ENCODE measurements around the gene COQ5. TPM values are rescaled to one million over a fixed set of nuclear protein-coding genes. Genes with fewer than 3 reads are reported as not detected.
A peak's percentile ranks its signal among the peaks of the same experiment; 100 is the strongest.

The COQ5 gene
- total and polyA plus RNA-seq, 2 donors (not counting 1 experiment from before 2014, with no cell fraction given), result 38.5 to 39.1 TPM

- Histone ChIP-seq H3K4me1 (ENCODE audit: control insufficient read depth, extremely low read depth, insufficient read depth, low read length) (no peaks in the 10 kb centered on the region), H3K9ac (ENCODE audit: insufficient read depth, low read length) (no peak overlapping the region), H3K27ac (ENCODE audit: insufficient read depth, low read length) (no peak overlapping the region), H3K9me3 (ENCODE audit: control insufficient read depth, insufficient read depth, low read depth, low read length) (no peaks in the 10 kb centered on the region), H3K27me3 (ENCODE audit: control insufficient read depth, insufficient read depth, low read length) (no peaks in the 10 kb centered on the region), H4K20me1 (ENCODE audit: control insufficient read depth, extremely low read depth, insufficient read depth, low read length) (no peaks in the 10 kb centered on the region), H3K4me3 (replicated peaks in 1 of 4; ENCODE audit: control extremely low read depth in 1 of 4, insufficient read depth in 1 of 4, low read depth in 3 of 4, low read length in 4 of 4) (no peak overlapping the region), H2AFZ (ENCODE audit: low read length) (no peak overlapping the region), H3K4me2 (ENCODE audit: extremely low read depth, insufficient read depth, low read length) (no peak overlapping the region), H3K36me3 (ENCODE audit: control insufficient read depth, insufficient read depth, low read length) (peaks cover 19% of the 10 kb centered on the region), H3K79me2 (ENCODE audit: control insufficient read depth, insufficient read depth, low read length) (no peaks in the 10 kb centered on the region)
- DNase-seq (ENCODE audit: low read depth in 2 of 2), result peak in 1 of 2 donors; percentile 82
- TF ChIP-seq EZH2 (IDR thresholded peaks at IDR 0.05; ENCODE audit: low read length, missing control alignments), result no peak
- TF ChIP-seq, protein P1, sequence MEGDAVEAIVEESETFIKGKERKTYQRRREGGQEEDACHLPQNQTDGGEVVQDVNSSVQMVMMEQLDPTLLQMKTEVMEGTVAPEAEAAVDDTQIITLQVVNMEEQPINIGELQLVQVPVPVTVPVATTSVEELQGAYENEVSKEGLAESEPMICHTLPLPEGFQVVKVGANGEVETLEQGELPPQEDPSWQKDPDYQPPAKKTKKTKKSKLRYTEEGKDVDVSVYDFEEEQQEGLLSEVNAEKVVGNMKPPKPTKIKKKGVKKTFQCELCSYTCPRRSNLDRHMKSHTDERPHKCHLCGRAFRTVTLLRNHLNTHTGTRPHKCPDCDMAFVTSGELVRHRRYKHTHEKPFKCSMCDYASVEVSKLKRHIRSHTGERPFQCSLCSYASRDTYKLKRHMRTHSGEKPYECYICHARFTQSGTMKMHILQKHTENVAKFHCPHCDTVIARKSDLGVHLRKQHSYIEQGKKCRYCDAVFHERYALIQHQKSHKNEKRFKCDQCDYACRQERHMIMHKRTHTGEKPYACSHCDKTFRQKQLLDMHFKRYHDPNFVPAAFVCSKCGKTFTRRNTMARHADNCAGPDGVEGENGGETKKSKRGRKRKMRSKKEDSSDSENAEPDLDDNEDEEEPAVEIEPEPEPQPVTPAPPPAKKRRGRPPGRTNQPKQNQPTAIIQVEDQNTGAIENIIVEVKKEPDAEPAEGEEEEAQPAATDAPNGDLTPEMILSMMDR (conservative IDR thresholded peaks at IDR 0.05 in 1 of 2, IDR thresholded peaks at IDR 0.05 in 1 of 2; ENCODE audit: low read depth in 1 of 2, low read length in 2 of 2), result no peak
Observed at GRCh38 chr12:120571299-120571698, 42.3 kb upstream of the COQ5 start.

DNA sequence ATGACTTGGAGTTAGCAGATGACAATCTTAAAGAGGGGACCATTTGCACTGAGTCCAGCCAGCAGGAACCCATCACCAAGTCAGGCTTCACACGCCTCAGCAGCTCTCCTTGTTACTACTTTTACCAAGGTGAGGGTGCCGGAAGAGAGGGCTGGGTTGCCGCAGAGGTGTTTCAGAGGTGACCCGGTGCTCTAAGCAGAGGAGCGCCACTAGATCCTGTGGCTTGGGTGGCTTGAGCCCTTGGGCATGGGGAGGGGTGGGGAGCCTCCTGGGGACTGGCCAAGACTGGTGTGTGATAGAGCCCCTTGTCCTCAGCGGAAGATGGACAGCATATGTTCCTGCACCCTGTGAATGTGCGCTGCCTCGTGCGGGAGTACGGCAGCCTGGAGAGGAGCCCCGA, 34.5 kb upstream of the COQ5 start:
- no peak for TF ChIP-seq EZH2 (IDR thresholded peaks at IDR 0.05; ENCODE audit: low read length, missing control alignments)
- TF ChIP-seq, protein P1 (conservative IDR thresholded peaks at IDR 0.05 in 1 of 2, IDR thresholded peaks at IDR 0.05 in 1 of 2; ENCODE audit: low read depth in 1 of 2, low read length in 2 of 2), result no peak
- H3K79me2 ChIP-seq (ENCODE audit: control insufficient read depth, insufficient read depth, low read length), result no peaks in the 10 kb centered on the region
- H4K20me1 ChIP-seq (ENCODE audit: control insufficient read depth, extremely low read depth, insufficient read depth, low read length), result no peaks in the 10 kb centered on the region
- no peaks in the 10 kb centered on the region for H3K4me1 ChIP-seq (ENCODE audit: control insufficient read depth, extremely low read depth, insufficient read depth, low read length)
- no peak overlapping the region for H2AFZ ChIP-seq (ENCODE audit: low read length)
- no peak overlapping the region for H3K9ac ChIP-seq (ENCODE audit: insufficient read depth, low read length)
- H3K4me2 ChIP-seq (ENCODE audit: extremely low read depth, insufficient read depth, low read length), result no peak overlapping the region
- H3K27me3 ChIP-seq (ENCODE audit: control insufficient read depth, insufficient read depth, low read length), result no peaks in the 10 kb centered on the region
- H3K36me3 ChIP-seq (ENCODE audit: control insufficient read depth, insufficient read depth, low read length), result peaks cover 19% of the 10 kb centered on the region
- H3K27ac ChIP-seq (ENCODE audit: insufficient read depth, low read length), result no peak overlapping the region
- no peak for DNase-seq (ENCODE audit: low read depth in 2 of 2)
- H3K9me3 ChIP-seq (ENCODE audit: control insufficient read depth, insufficient read depth, low read depth, low read length), result no peaks in the 10 kb centered on the region
- H3K4me3 ChIP-seq (replicated peaks in 1 of 4; ENCODE audit: control extremely low read depth in 1 of 4, insufficient read depth in 1 of 4, low read depth in 3 of 4, low read length in 4 of 4), result no peak overlapping the region

GRCh38 chr12:120562906-120563305, 33.9 kb upstream of the COQ5 start:
- no peaks in the 10 kb centered on the region for H3K4me1 ChIP-seq (ENCODE audit: control insufficient read depth, extremely low read depth, insufficient read depth, low read length)
- H3K9ac ChIP-seq (ENCODE audit: insufficient read depth, low read length), result no peak overlapping the region
- H3K9me3 ChIP-seq (ENCODE audit: control insufficient read depth, insufficient read depth, low read depth, low read length), result no peaks in the 10 kb centered on the region
- no peaks in the 10 kb centered on the region for H3K79me2 ChIP-seq (ENCODE audit: control insufficient read depth, insufficient read depth, low read length)
- DNase-seq (ENCODE audit: low read depth in 2 of 2), result no peak
- TF ChIP-seq, protein P1 (conservative IDR thresholded peaks at IDR 0.05 in 1 of 2, IDR thresholded peaks at IDR 0.05 in 1 of 2; ENCODE audit: low read depth in 1 of 2, low read length in 2 of 2), result no peak
- TF ChIP-seq EZH2 (IDR thresholded peaks at IDR 0.05; ENCODE audit: low read length, missing control alignments), result no peak
- H4K20me1 ChIP-seq (ENCODE audit: control insufficient read depth, extremely low read depth, insufficient read depth, low read length), result no peaks in the 10 kb centered on the region
- H3K4me3 ChIP-seq (replicated peaks in 1 of 4; ENCODE audit: control extremely low read depth in 1 of 4, insufficient read depth in 1 of 4, low read depth in 3 of 4, low read length in 4 of 4), result no peak overlapping the region
- no peak overlapping the region for H3K27ac ChIP-seq (ENCODE audit: insufficient read depth, low read length)
- no peak overlapping the region for H2AFZ ChIP-seq (ENCODE audit: low read length)
- no peak overlapping the region for H3K4me2 ChIP-seq (ENCODE audit: extremely low read depth, insufficient read depth, low read length)
- peaks cover 19% of the 10 kb centered on the region for H3K36me3 ChIP-seq (ENCODE audit: control insufficient read depth, insufficient read depth, low read length)
- H3K27me3 ChIP-seq (ENCODE audit: control insufficient read depth, insufficient read depth, low read length), result no peaks in the 10 kb centered on the region
